ENCODE data around the gene FOXF1. TPM values are rescaled to one million over a fixed set of nuclear protein-coding genes. Genes with fewer than 3 reads are reported as not detected.
A peak's percentile ranks its signal among the peaks of the same experiment; 100 is the strongest.

Gene FOXF1
- total RNA-seq, 3 donors from 2014 or later, result 6.9 to 85.8 (median 9.9) TPM

- intact Hi-C loops (cut with DNase I, micrococcal nuclease), result no loop called here
- ATAC-seq, result peak; percentile 99
These were observed 44.8 kb downstream of the FOXF1 start, which contains the start of gene MTHFSD for GRCh38 chr16:86554917-86555703. Gene MTHFSD, minus strand, starts transcription at chr16:86555235. Its CDS starts 51 bp downstream, at chr16:86555184.

GRCh38 chr16:86555704-86556075, 45.4 kb downstream of the FOXF1 start:
- no peak overlapping the region for H3K4me3 ChIP-seq
- peaks cover 4% of the 10 kb centered on the region for H3K4me1 ChIP-seq (ENCODE audit: low read depth)
- no peak for ATAC-seq
- no peaks in the 10 kb centered on the region for H3K9me3 ChIP-seq
- intact Hi-C loops (cut with DNase I, micrococcal nuclease), result no loop called here
- TF ChIP-seq CTCF (IDR thresholded peaks at IDR 0.05), result no peak
- no peak for DNase-seq
- H3K36me3 ChIP-seq (ENCODE audit: low read depth), result no peaks in the 10 kb centered on the region

More at GRCh38 chr16:86554917-86555703, 44.8 kb downstream of the FOXF1 start, which contains the start of gene MTHFSD:
- no peaks in the 10 kb centered on the region for H3K9me3 ChIP-seq
- H3K4me3 ChIP-seq, result peak within 1 kb of the TSS; percentile 80
- H3K36me3 ChIP-seq (ENCODE audit: low read depth), result no peaks in the 10 kb centered on the region
- DNase-seq, result peak; percentile 94 to 98 (median 94)
- TF ChIP-seq CTCF (IDR thresholded peaks at IDR 0.05), result no peak
- H3K4me1 ChIP-seq (ENCODE audit: low read depth), result peaks cover 4% of the 10 kb centered on the region

GRCh38 chr16:86556576-86556975, 46.2 kb downstream of the FOXF1 start:
- no peak for TF ChIP-seq CTCF (IDR thresholded peaks at IDR 0.05)
- ATAC-seq (no peak), DNase-seq (no peak)
- no peak overlapping the region for H3K4me3 ChIP-seq
- intact Hi-C loops (cut with DNase I, micrococcal nuclease), result no loop called here
- H3K4me1 ChIP-seq (ENCODE audit: low read depth), result peaks cover 4% of the 10 kb centered on the region
- H3K9me3 ChIP-seq, result no peaks in the 10 kb centered on the region
- H3K36me3 ChIP-seq (ENCODE audit: low read depth), result no peaks in the 10 kb centered on the region

GRCh38 chr16:86557587-86557986, 47.3 kb downstream of the FOXF1 start:
- H3K36me3 ChIP-seq (ENCODE audit: low read depth), result no peaks in the 10 kb centered on the region
- H3K4me1 ChIP-seq (ENCODE audit: low read depth), result peaks cover 4% of the 10 kb centered on the region
- H3K9me3 ChIP-seq, result no peaks in the 10 kb centered on the region
- intact Hi-C loops (cut with DNase I, micrococcal nuclease), result no loop called here
- H3K4me3 ChIP-seq, result no peak overlapping the region
- no peak for ATAC-seq
- no peak for TF ChIP-seq CTCF (IDR thresholded peaks at IDR 0.05)
- DNase-seq, result no peak

- Histone ChIP-seq H3K36me3 (ENCODE audit: low read depth) (no peaks in the 10 kb centered on the region), H3K9me3 (no peaks in the 10 kb centered on the region), H3K4me1 (ENCODE audit: low read depth) (peaks cover 5% of the 10 kb centered on the region), H3K4me3 (no peak overlapping the region)
- DNase-seq (no peak), ATAC-seq (no peak)
- no peak for TF ChIP-seq CTCF (IDR thresholded peaks at IDR 0.05)
- intact Hi-C loops (cut with DNase I, micrococcal nuclease), result no loop called here
These were observed 48.2 kb downstream of the FOXF1 start for GRCh38 chr16:86558355-86559193.
